GM21723 (cell line): ENCODE data around the gene SENP6.
"Not testable (repeated sequence)": the region's sequence is repeated elsewhere in the genome, so short reads cannot be mapped to it uniquely, and the experiment has no call there.

Experiments used
- ATAC-seq: cut with Tn5 transposase; IDR thresholded peaks from one replicate; pipeline ENCODE4 v1.9.1; 2021; ENCODE audit warnings: mild to moderate bottlenecking, moderate library complexity; ENCODE audit not compliant: unreplicated experiment

The SENP6 gene

DNA sequence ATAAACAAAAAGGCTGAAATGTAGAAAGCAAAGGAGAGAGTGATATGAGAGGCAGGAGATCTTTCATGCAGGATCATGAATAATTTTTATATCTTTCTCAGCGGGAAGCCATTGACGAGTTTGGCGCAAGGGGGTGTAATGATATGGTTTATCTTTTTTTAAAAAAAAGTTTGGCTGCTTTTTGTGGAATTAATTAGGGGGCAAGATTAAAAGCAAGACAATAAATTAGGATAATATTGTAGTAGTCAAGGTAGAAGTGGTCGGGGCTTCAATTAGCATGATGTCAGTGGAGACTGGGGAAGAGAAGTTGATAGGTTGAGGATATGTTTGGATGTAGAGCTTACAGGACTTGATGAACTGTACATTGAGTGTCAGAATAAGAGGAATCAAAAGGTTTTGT lies 4.0 kb downstream of the SENP6 start:
- ATAC-seq: no peak

DNA sequence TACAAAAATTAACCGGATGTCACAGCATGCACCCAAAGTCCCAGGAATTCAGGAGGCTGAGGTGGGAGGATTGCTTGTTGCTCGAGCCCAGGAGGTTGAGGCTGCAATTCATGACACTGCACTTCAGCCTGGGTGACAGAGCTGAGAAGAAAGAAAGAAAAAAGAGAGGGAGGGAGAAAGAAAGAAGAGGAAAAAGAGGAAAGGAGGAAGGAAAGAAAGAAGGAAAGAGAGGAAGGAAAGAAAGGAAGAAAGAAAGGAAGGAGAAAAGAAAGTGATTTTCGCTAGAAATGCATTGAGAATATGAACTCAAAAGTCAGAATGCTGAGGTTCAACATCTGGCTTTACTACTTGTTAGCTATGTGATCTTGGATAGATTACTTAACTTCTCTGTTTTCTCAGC lies 6.6 kb downstream of the SENP6 start:
- ATAC-seq: no peak

DNA sequence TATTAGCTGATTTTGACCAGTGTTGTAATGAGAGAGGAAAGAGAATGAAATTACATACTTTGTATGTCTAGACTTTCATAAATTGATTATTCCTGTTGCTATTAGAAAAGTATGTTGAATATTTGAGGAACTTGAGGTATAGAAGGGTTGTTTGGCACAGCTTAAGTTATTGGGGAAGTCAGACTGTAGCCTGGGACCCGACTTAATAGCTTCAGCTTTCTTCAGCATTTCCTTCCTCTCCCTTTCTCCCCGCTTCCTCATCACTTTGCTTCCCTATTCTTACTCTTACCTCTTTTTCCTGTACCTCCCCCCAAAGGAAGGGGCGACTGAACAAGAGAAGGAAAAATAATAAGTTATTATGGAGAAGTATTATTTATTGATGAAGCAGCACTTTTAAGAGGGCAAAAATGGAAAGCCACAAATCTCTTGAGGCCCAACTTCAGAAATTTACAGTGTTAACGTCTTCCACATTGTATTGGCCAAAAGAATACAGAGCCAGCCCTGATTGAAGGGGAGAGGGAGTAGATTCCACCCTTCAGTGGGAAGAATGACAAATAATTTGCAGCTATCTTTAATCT lies 7.4 kb downstream of the SENP6 start:
- no peak for ATAC-seq

DNA sequence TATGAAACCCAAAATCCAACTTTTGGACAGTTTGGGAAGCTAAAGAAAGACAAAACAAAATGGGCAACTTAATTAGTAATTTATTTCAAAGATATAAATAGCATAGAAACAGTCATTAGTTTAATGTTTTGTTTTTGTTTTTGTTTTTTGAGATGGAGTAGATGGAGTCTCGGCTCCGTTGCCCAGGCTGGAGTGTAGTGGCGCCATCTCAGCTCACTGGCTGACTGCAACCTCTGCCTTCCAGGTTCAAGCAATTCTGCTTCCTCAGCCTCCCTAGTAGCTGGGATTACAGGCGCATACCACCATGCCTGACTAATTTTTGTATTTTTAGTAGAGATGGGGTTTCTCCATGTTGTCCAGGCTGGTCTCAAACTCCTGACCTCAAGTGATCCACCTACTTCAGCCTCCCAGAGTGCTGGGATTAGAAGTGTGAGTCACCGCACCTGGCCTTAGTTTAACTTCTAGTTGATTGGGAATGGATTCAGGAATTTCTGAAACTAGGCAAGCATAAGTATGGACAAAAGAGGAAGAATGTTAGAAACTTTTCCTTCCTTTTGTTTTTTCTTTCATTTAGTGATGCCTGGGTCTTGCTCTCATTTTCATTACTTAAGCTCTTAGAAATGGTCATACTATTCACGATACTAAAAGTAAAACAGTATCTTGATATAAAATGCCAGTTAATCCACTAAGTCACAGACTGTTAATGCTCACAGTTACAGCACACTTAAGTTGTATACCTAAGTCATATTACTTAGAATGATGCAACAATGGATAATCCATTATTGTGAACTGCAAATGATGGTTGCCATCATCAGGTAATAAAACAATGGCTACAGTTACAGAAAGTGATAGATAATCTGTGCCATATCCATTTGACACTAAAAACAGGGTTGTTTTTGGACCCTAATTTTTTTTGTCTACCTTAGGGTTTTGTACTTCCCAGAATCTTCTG lies 8.2 kb downstream of the SENP6 start:
- ATAC-seq: no peak

DNA sequence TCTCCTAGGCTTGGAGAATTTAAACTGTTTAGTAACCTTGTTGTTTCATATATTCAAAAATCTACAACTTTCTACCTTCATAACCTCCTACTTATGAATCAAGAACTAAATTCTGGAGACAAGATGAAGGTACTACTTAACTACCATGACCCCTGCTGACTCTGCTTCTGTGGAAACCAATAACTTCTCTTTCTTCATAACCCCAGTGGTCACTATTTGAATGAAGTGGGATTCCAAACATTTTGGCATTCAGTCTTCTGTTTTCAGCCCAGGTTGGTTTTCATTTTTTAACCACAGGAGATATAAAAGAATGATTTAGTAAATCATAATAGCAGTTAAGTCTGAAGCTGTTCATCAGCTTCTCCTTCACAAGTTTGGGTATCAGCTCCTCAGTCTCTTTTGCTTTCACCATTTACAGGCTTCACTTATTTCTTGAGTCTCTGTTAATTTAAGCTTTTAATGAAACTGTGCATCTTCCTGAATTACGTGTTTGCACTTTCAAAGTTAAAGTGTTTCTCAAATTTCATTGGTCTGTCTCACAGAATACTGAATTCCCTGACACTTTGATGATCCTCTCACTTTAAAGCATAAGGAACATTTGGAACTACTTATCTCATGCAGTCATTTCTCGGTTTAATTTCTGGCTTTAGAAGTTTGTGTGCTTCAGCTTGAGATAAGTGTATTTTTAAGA lies 9.5 kb downstream of the SENP6 start:
- no peak for ATAC-seq

DNA sequence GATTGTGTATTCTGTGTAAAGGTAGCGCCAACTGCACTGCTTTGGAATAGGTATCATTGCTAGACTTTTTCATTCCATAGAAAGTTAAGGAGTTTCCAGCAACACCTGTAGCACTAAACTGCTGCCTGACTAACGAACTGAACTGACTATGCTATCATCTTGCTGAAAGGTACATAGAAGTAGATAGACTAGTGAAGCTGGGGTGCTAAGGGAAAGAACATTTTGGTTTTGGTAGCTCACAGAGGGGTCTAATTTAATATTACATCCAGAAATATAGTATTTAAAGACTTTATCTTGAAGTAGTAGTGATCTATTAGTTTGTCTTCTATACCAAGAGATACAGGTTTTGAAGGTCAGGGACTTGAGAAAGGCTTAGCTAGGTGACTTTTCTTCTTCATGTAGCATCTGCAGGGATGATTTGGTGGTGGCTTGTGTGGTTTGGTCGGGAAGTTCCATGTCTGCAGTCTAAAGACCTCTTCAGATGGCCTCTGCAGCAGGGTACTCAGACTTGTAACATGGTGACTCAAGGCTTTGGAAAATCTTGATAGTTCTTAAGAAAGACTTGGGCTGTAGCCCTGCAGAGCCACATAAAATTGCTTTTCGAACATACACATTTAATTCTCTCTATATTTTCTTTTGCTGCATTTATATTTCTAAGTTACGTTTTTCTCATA lies 10.2 kb downstream of the SENP6 start:
- ATAC-seq: peak; percentile 39

DNA sequence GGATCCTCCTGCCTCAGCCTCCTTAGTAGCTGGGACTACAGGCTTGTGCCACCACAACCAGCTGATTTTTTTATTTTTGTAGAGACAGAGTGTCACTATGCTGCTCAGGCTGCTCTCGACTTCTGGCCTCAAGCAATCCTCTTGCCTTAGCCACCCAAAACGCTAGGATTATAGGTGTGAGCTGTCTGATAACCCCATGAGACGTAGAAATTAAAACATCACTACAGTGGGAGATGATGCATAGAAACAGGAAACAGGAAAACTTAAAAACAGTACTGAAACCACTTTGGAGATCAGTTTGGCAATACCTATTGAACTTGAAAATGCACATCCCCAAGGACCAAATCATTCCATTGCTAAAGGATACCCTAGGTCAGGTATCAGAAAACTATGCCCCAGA lies 10.8 kb downstream of the SENP6 start:
- no peak for ATAC-seq

DNA sequence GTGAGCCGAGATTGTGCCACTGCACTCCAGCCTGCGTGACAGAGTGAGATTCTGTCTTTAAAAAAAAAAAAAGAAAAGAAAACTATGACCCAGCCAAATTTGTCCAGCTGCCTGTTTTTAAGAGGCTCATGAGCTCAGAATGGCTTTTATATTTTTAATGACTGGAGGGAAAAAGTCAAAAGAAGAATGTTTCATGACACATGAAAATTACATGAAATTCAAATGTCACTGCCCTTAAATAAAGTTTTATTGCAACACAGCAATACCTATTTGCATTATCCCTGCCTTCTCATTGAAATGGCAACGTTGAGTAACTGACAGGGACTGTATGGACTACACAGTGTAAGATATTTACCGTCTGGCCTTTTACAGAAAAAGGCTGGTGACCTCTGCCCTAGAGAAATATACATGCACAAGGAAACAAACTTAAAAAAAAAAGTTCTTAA lies 11.4 kb downstream of the SENP6 start:
- ATAC-seq: no peak

DNA sequence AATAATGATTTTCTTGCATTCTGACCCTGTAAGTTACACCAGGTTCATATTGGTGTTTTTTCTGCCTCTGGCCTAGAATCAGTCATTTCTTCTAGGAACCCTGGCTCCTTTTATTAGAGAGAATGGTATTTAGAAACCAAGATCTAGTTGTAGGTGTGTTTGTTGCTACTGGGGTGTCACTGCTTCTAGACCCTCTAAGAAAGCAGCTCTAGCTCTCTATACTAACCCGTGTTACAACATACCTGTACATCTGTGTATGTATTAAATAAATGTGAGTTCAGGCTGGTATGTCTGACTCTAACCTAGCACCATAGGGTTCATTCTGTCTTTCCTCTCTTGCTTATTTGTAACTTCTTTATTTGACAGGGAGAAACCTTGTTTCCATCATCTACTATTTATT lies 16.8 kb downstream of the SENP6 start:
- ATAC-seq: no peak

DNA sequence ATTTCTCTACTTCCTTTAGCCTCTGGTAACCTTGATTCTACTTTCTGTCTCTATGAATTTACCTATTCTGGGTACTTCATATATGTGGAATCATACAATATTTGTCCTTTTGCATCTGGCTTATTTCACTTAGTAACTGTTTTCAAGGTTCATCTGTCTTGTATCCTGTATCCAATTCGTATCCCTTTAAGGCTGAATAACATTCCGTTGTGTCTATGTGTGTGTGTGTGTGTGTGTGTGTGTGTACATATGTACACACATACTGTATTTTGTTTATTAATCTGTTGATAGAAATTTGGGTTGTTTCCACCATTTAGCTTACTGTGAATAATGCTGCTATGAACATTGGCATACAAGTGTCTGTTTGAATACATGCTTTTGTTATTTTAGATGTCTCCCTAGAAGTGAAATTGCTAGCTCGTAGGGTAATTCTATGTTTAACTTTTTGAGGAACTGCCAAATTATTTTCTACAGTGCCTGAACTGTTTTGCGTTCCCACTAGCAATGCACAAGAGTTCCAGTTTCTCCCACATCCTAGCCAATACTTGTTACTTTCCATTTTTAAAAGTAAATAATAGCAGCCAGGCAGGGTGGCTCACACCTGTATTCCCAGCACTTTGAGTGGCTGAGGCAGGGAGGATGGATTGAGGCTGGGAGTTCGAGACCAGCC lies 17.7 kb downstream of the SENP6 start:
- no peak for ATAC-seq

DNA sequence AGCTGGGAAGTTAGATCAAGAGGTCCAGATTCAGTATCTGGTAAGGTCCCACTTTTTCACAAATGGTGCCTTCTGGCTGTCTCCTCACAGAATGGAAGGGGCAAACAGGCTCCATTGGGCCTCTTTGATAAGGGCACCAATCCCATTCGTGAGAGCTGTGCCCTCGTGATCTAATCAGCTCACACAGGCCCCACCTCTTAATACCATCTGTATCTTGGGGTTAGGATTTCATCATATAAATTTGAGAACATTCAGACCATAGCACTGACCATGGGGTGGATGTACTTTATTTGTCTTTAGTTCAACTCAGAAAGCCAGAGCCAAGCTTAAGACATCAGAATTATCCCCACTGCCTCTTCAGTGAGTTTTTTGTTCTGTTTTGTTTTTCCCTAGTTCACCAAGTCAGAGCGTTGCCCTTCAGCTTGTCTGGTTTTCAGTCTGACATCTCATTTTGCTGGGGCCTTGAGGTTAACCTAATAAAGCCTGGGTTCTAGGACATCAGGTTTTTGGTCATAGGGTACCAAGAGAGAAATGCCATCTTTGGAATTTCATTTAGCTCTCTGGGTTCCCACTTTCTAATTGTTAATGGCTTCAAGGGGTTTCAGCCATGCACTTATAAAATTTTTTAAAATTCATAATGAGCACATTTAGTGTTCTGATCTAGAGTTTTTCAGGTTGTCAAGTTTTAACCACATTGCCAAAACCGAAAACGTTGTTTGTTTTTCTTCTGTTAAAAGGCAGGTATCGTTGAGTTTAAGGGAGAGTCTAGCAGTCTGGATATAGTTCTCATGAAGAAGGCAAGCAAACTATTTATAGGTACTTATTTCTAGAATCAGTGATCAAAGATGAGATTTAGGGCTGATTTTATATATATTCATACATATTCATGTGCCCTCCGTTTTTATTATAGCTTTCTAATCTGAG lies 19.0 kb downstream of the SENP6 start:
- ATAC-seq: no peak

DNA sequence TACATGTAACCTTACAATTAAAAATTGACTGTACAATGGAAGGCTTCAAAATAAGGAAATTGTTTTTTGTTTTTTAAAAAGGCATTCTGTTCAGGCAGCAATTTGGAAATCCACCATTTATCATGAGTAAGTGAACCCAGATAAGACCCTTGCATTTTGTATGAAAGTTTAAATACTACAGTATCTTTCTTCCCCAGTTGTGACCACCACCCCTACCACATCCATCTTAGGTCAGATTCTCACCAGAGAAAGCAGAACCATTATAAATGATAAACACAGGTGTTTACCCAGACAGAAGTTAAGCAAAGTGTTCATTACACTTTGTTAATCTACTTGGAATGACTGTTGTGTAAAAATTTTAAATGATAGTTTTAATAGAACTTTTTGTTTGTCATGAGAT lies 20.2 kb downstream of the SENP6 start:
- ATAC-seq: no peak

DNA sequence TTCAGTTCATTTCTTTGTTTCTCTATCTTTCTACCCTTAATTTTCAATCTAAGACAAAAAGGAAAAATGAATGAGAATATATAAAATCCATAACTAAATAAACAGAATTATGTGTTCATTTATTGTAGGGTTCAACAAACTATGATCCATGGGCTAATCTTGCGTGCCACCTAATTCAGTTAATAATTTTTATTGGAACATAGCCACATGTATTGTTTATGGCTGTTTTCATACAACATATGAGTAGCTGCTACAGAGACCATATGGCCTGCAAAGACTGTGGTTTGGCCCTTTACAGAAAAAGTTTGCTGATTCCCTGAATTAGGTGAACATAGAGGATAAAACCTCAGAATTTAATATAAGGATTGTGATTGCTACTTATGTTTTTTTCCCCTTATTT lies 21.8 kb downstream of the SENP6 start:
- ATAC-seq: no peak

DNA sequence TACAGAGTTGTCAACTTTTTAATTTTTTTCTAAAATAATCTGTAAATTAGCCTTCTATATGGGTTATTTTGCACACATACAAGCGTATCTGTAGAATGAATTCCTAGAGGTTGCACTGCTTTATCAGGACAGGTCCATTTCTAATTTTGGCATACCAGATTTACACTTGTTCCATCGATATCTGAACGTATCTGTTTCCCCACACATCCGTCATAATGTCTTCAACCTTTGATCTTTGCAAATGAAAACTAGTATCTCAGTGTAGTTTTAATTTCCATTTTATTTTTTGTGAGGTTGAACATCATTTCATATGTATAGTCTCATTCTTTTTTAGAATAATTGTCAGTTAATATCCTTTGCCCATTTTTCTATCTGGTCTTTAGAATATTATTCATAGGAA lies 22.7 kb downstream of the SENP6 start:
- no peak for ATAC-seq

DNA sequence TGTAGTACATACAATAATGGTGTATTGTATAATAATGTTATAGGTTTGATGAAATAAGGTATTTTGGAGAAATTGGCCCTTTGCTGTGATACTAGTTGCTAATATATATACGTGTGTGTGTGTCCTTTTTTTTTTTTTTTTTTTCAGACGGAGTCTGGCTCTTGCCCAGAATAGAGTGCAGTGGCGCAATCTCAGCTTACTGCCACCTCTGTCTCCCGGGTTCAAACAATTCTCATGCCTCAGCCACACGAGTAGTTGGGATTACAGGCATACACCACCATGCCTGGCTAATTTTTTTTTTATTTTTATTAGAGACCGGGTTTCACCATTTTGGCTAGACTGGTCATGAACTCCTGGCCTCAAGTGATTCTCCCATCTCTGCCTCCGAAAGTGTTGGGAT lies 23.3 kb downstream of the SENP6 start:
- ATAC-seq: no peak

DNA sequence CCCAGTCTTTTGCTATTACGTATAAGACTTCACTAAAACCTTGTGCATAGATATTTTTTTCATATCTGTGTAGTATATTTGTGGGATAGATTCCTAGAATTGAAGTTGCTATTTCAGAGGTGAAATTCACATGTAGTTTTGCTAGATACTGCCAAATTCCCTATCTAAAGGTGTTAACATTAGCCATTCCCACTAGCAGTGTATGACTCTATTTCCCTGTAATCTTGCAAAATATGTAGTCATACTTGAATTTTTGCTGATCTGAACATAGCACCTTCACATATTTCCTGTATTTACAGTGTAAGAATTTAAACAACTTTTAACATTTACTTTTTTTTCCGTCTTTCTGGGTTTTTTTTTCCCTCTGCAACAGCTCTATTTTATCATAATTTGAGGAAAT lies 24.9 kb downstream of the SENP6 start:
- no peak for ATAC-seq

DNA sequence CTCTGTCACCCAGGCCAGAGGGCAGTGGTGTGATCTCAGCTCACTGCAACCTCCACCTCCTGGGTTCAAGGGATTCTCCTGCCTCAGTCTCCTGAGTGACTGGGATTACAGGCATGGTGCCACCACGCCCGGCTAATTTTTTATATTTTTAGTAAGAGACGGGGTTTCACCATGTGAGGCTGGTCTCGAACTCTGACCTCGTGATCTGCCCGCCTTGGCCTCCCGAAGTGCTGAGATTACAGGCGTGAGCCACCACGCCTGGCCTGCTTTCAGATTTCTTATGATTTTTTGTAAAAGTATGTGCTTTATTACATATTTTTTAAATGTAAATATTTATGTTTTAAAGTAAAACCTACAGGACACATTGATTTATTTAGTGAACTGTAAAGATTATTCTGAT lies 26.0 kb downstream of the SENP6 start:
- ATAC-seq: not testable (repeated sequence)

DNA sequence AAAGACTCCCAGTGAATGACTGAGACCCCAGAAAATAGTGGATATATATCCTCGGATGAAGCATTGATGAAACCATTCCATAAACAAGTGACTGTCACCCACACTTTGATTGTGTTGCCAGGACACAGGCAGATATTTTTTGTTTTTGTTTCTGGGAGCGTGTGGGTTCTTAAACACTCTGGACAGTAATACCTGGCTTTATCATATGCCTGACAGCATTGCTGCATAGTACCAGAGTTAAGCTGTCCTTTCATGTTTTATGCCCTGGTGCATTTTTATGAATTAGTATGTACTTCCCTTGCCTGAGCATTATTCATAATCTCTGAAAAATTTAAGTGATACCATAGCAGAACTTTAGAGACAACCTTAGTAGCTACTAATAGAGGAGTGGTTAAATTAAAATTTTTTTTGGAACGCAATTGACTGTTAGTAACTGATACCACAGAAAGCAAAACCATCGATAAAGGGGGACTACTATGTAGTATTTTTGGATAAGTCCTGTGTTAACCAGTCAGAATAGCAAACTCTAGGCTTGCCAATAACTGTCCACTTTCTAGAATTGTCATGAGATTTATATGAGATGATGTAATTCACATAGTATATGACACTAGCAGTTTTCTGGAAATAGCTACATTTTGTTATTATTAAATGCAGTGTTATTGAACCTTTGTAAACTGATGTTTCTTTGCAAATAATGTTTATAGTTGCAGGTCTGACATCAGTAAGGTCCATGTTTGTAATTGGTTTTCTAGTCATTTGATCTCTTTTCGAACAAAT lies 30.4 kb downstream of the SENP6 start:
- no peak for ATAC-seq

DNA sequence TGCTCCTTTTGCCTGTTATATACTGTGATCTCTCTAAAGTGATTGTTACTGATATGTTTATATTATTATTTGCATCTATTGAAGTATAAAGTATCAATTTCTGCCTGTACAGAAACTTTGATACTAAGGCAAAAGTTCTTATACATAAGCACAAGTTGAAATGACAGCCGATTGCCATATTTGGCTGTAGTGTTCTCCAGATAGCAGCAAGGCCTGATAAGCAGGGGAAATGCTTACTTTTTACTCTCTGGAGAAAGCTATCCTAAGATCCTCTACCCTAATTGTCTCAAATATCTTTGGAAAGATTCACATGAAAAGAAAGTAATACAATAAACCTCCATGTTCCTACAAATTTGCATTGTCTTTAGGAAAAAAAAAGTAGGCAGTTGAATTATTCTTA lies 31.4 kb downstream of the SENP6 start:
- no peak for ATAC-seq
